ENCODE results near the gene AKNAD1. TPM values are rescaled to one million over a fixed set of nuclear protein-coding genes. Genes with fewer than 3 reads are reported as not detected.

The AKNAD1 gene
- total RNA-seq, 4 donors from 2014 or later, result 0.67 to 3.9 TPM; not detected in 2

- ATAC-seq, result no peak
- no peak for DNase-seq
- intact Hi-C loops (cut with DNase I; ENCODE audit: low total_unique reads) (no loop called here), in situ Hi-C loops (cut with MboI; ENCODE audit: low sequenced_read_pairs in 4 of 4) (no loop called here)
- Histone ChIP-seq H3K27me3 (no peaks in the 10 kb centered on the region), H3K4me1 (no peaks in the 10 kb centered on the region), H3K4me3 (no peak overlapping the region), H3K36me3 (no peaks in the 10 kb centered on the region), H3K9me3 (no peaks in the 10 kb centered on the region), H3K27ac (no peak overlapping the region)
- TF ChIP-seq POLR2A (IDR thresholded peaks at IDR 0.05) (no peak), CTCF (IDR thresholded peaks at IDR 0.05 in 4 of 5, conservative IDR thresholded peaks at IDR 0.05 in 1 of 5) (no peak)
Observed at GRCh38 chr1:108860190-108860907, 3.5 kb upstream of the AKNAD1 start.

- Histone ChIP-seq H3K27me3 (no peaks in the 10 kb centered on the region), H3K27ac (no peak overlapping the region), H3K4me1 (no peaks in the 10 kb centered on the region), H3K4me3 (no peak overlapping the region), H3K9me3 (no peaks in the 10 kb centered on the region), H3K36me3 (no peaks in the 10 kb centered on the region)
- DNase-seq (no peak), ATAC-seq (no peak)
- intact Hi-C loops (cut with DNase I; ENCODE audit: low total_unique reads), result no loop called here
- in situ Hi-C loops (cut with MboI; ENCODE audit: low sequenced_read_pairs in 4 of 4), result no loop called here
- TF ChIP-seq POLR2A (IDR thresholded peaks at IDR 0.05), result no peak
- TF ChIP-seq CTCF (IDR thresholded peaks at IDR 0.05 in 4 of 5, conservative IDR thresholded peaks at IDR 0.05 in 1 of 5), result no peak
Observed at GRCh38 chr1:108858230-108858950, 1.5 kb upstream of the AKNAD1 start.

GRCh38 chr1:108854221-108855019 lies 2.5 kb downstream of the AKNAD1 start:
- intact Hi-C loops (cut with DNase I; ENCODE audit: low total_unique reads) (no loop called here), in situ Hi-C loops (cut with MboI; ENCODE audit: low sequenced_read_pairs in 4 of 4) (no loop called here)
- no peak for DNase-seq
- no peaks in the 10 kb centered on the region for H3K36me3 ChIP-seq
- no peak for ATAC-seq
- H3K9me3 ChIP-seq, result no peaks in the 10 kb centered on the region
- H3K27me3 ChIP-seq, result no peaks in the 10 kb centered on the region
- H3K4me1 ChIP-seq, result no peaks in the 10 kb centered on the region
- H3K27ac ChIP-seq, result no peak overlapping the region
- no peak overlapping the region for H3K4me3 ChIP-seq
- TF ChIP-seq POLR2A (IDR thresholded peaks at IDR 0.05), result no peak
- TF ChIP-seq CTCF (IDR thresholded peaks at IDR 0.05 in 4 of 5, conservative IDR thresholded peaks at IDR 0.05 in 1 of 5), result no peak

GRCh38 chr1:108852221-108852975 lies 4.5 kb downstream of the AKNAD1 start:
- no peaks in the 10 kb centered on the region for H3K36me3 ChIP-seq
- H3K27ac ChIP-seq, result peak overlapping the region; percentile 6 to 55 (median 47)
- no peaks in the 10 kb centered on the region for H3K9me3 ChIP-seq
- peaks cover 0 to 6% of the 10 kb centered on the region in 2 donors for H3K4me1 ChIP-seq
- no peak overlapping the region for H3K4me3 ChIP-seq
- intact Hi-C loops (cut with DNase I; ENCODE audit: low total_unique reads) (no loop called here), in situ Hi-C loops (cut with MboI; ENCODE audit: low sequenced_read_pairs in 4 of 4) (no loop called here)
- no peak for DNase-seq
- peak; percentile 53 to 72 for ATAC-seq
- TF ChIP-seq POLR2A (IDR thresholded peaks at IDR 0.05) (no peak), CTCF (IDR thresholded peaks at IDR 0.05 in 4 of 5, conservative IDR thresholded peaks at IDR 0.05 in 1 of 5) (no peak)
- no peaks in the 10 kb centered on the region for H3K27me3 ChIP-seq
